GM12864 (cell line): Measurements from ENCODE around the gene CSF3.
"Not testable (repeated sequence)": the region's sequence is repeated elsewhere in the genome, so short reads cannot be mapped to it uniquely, and the experiment has no call there.

ENCODE experiments used
- DNase-seq: peaks from one replicate; pipeline ENCODE4 v3.0.0-alpha.2; 2011; ENCODE audit warnings: low read depth
- H3K4me3 ChIP-seq: 2 replicates; pipeline ENCODE4 v1.5.1; 2011; ENCODE audit warnings: mild to moderate bottlenecking, low read depth, low read length, control low read depth
- CTCF ChIP-seq: IDR thresholded peaks from 2 replicates; pipeline ENCODE4 v1.5.1; 2011; ENCODE audit warnings: low read depth, mild to moderate bottlenecking, moderate library complexity, low read length, control low read depth, inconsistent platforms; ENCODE audit errors: missing control alignments

CSF3 gene

GRCh38 chr17:40005520-40005919, 9.7 kb upstream of the CSF3 start:
- no peak for DNase-seq

GRCh38 chr17:40010946-40011500, 4.2 kb upstream of the CSF3 start:
- H3K4me3 ChIP-seq, DNase-seq: not testable (repeated sequence)

More at GRCh38 chr17:40005520-40005919, 9.7 kb upstream of the CSF3 start:
- TF ChIP-seq CTCF = no peak
- no peak overlapping the region for H3K4me3 ChIP-seq

DNA sequence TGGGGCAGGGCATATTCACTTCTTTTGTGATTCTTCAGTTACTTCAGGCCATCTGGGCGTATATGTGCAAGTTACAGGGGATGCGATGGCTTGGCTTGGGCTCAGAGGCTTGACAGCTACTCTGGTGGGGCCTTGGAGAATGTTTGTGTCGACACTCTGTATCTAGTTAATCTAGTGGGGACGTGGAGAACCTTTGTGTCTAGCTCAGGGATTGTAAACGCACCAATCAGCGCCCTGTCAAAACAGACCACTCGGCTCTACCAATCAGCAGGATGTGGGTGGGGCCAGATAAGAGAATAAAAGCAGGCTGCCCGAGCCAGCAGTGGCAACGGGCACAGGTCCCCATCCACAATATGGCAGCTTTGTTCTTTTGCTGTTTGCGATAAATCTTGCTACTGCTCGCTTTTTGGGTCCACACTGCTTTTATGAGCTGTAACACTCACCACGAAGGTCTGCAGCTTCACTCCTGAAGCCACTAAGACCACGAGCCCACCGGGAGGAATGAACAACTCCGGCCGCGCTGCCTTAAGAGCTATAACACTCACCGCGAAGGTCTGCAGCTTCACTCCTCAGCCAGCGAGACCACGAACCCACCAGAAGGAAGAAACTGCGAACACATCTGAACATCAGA, 3.1 kb upstream of the CSF3 start:
- H3K4me3 ChIP-seq, DNase-seq: not testable (repeated sequence)

- no peak for DNase-seq
- H3K4me3 ChIP-seq = no peak overlapping the region
- no peak for TF ChIP-seq CTCF
Measured at GRCh38 chr17:40014375-40014980, 762 bp upstream of the CSF3 start.

DNA sequence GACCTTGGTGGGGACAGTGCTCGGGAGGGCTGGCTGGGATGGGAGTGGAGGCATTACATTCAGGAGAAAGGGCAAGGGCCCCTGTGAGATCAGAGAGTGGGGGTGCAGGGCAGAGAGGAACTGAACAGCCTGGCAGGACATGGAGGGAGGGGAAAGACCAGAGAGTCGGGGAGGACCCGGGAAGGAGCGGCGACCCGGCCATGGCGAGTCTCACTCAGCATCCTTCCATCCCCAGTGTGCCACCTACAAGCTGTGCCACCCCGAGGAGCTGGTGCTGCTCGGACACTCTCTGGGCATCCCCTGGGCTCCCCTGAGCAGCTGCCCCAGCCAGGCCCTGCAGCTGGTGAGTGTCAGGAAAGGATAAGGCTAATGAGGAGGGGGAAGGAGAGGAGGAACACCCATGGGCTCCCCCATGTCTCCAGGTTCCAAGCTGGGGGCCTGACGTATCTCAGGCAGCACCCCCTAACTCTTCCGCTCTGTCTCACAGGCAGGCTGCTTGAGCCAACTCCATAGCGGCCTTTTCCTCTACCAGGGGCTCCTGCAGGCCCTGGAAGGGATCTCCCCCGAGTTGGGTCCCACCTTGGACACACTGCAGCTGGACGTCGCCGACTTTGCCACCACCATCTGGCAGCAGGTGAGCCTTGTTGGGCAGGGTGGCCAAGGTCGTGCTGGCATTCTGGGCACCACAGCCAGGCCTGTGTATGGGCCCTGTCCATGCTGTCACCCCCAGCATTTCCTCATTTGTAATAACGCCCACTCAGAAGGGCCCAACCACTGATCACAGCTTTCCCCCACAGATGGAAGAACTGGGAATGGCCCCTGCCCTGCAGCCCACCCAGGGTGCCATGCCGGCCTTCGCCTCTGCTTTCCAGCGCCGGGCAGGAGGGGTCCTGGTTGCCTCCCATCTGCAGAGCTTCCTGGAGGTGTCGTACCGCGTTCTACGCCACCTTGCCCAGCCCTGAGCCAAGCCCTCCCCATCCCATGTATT, 1.1 kb downstream of the CSF3 start:
- no peak overlapping the region for H3K4me3 ChIP-seq
- no peak for TF ChIP-seq CTCF
- DNase-seq = no peak

DNA sequence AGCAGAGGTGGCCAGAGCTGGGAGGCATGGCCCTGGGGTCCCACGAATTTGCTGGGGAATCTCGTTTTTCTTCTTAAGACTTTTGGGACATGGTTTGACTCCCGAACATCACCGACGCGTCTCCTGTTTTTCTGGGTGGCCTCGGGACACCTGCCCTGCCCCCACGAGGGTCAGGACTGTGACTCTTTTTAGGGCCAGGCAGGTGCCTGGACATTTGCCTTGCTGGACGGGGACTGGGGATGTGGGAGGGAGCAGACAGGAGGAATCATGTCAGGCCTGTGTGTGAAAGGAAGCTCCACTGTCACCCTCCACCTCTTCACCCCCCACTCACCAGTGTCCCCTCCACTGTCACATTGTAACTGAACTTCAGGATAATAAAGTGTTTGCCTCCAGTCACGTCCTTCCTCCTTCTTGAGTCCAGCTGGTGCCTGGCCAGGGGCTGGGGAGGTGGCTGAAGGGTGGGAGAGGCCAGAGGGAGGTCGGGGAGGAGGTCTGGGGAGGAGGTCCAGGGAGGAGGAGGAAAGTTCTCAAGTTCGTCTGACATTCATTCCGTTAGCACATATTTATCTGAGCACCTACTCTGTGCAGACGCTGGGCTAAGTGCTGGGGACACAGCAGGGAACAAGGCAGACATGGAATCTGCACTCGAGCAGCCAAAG, 2.3 kb downstream of the CSF3 start:
- DNase-seq = no peak
- no peak for TF ChIP-seq CTCF
- H3K4me3 ChIP-seq = no peak overlapping the region

- DNase-seq = no peak
- no peak overlapping the region for H3K4me3 ChIP-seq
- TF ChIP-seq CTCF = no peak
Measured at GRCh38 chr17:40018211-40019121, 3.2 kb downstream of the CSF3 start.
